ENCODE data around the gene KLHL21. TPM values are rescaled to one million over a fixed set of nuclear protein-coding genes. Genes with fewer than 3 reads are reported as not detected.

The KLHL21 gene
- total and polyA plus RNA-seq, 9 of the 15 experiments (the other 6 are each of a cell fraction or from before 2014, with no cell fraction given): 2.1 to 42.1 (median 17.5) TPM

GRCh38 chr1:6581561-6582305 lies 20.9 kb downstream of the KLHL21 start (continued):
- TF ChIP-seq ATF7 (IDR thresholded peaks at IDR 0.05) (peak; percentile 72; the same call in 1 of the 2 replicates), PRDM10 (IDR thresholded peaks at IDR 0.05; ENCODE audit: partially characterized antibody) (no peak), CHD4 (IDR thresholded peaks at IDR 0.05; ENCODE audit: insufficient read depth, insufficient replicate concordance, low read depth, low read length, poor library complexity, severe bottlenecking) (no peak), DIDO1 (tag; IDR thresholded peaks at IDR 0.05; ENCODE audit: low read depth) (no peak), HEY1 (CRISPR knock-in tag; IDR thresholded peaks at IDR 0.05; ENCODE audit: borderline replicate concordance) (no peak), NR2C2 (CRISPR knock-in tag; IDR thresholded peaks at IDR 0.05) (no peak), NR2C2 (tag; IDR thresholded peaks at IDR 0.05) (no peak), BRD9 (IDR thresholded peaks at IDR 0.05; ENCODE audit: low read depth, partially characterized antibody) (no peak), MAFF (IDR thresholded peaks at IDR 0.05; ENCODE audit: low read length) (peak; percentile 49; the same call in 1 of the 2 replicates), JUN (IDR thresholded peaks at IDR 0.05; ENCODE audit: borderline replicate concordance, low read depth, low read length) (peak; percentile 81), JUN (CRISPR knock-in tag; IDR thresholded peaks at IDR 0.05; ENCODE audit: borderline replicate concordance) (no peak), AFF1 (IDR thresholded peaks at IDR 0.05; ENCODE audit: low read depth in 1 of 2, partially characterized antibody in 2 of 2) (no peak), PURB (CRISPR knock-in tag; IDR thresholded peaks at IDR 0.05; ENCODE audit: low read depth) (no peak), ZNF217 (CRISPR knock-in tag; IDR thresholded peaks at IDR 0.05) (no peak), MYC (IDR thresholded peaks at IDR 0.05; ENCODE audit: low read depth, low read length) (peak; percentile 36; the same call in 1 of the 2 replicates), MYC (CRISPR knock-in tag; IDR thresholded peaks at IDR 0.05; ENCODE audit: borderline replicate concordance, low read depth) (no peak), SP1 (CRISPR knock-in tag; IDR thresholded peaks at IDR 0.05) (no peak), FIP1L1 (IDR thresholded peaks at IDR 0.05; ENCODE audit: low read depth, low read length, poor library complexity, severe bottlenecking) (no peak), ZNF644 (tag; IDR thresholded peaks at IDR 0.05; ENCODE audit: low read depth) (no peak), SRF (CRISPR knock-in tag; IDR thresholded peaks at IDR 0.05) (no peak), SNIP1 (IDR thresholded peaks at IDR 0.05; ENCODE audit: low read depth) (no peak)
